ENCODE results near the gene ZMPSTE24. TPM values are rescaled to one million over a fixed set of nuclear protein-coding genes. Genes with fewer than 3 reads are reported as not detected.

ZMPSTE24 gene
- total RNA-seq, 1 donor from 2014 or later: 49.6 TPM

GRCh38 chr1:40306296-40306695, 48.3 kb downstream of the ZMPSTE24 start:
- H3K4me3 Mint-ChIP-seq (ENCODE audit: unreplicated experiment): no peak overlapping the region
- H3K36me3 Mint-ChIP-seq (ENCODE audit: low read depth): no peaks in the 10 kb centered on the region
- H3K4me1 Mint-ChIP-seq (ENCODE audit: low read depth): no peaks in the 10 kb centered on the region
- no peaks in the 10 kb centered on the region for H3K9me3 Mint-ChIP-seq (ENCODE audit: low read depth)
- TF ChIP-seq, protein P1, sequence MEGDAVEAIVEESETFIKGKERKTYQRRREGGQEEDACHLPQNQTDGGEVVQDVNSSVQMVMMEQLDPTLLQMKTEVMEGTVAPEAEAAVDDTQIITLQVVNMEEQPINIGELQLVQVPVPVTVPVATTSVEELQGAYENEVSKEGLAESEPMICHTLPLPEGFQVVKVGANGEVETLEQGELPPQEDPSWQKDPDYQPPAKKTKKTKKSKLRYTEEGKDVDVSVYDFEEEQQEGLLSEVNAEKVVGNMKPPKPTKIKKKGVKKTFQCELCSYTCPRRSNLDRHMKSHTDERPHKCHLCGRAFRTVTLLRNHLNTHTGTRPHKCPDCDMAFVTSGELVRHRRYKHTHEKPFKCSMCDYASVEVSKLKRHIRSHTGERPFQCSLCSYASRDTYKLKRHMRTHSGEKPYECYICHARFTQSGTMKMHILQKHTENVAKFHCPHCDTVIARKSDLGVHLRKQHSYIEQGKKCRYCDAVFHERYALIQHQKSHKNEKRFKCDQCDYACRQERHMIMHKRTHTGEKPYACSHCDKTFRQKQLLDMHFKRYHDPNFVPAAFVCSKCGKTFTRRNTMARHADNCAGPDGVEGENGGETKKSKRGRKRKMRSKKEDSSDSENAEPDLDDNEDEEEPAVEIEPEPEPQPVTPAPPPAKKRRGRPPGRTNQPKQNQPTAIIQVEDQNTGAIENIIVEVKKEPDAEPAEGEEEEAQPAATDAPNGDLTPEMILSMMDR (IDR thresholded peaks at IDR 0.05): no peak
- H3K27ac Mint-ChIP-seq (ENCODE audit: unreplicated experiment): no peak overlapping the region
- no peak for DNase-seq (ENCODE audit: low spot score)
- H3K27me3 Mint-ChIP-seq (ENCODE audit: low read depth): no peaks in the 10 kb centered on the region

- DNase-seq (ENCODE audit: low spot score): no peak
- Mint-ChIP-seq H3K36me3 (ENCODE audit: low read depth) (no peaks in the 10 kb centered on the region), H3K27me3 (ENCODE audit: low read depth) (no peaks in the 10 kb centered on the region), H3K4me3 (ENCODE audit: unreplicated experiment) (no peak overlapping the region), H3K9me3 (ENCODE audit: low read depth) (no peaks in the 10 kb centered on the region), H3K4me1 (ENCODE audit: low read depth) (no peaks in the 10 kb centered on the region), H3K27ac (ENCODE audit: unreplicated experiment) (no peak overlapping the region)
- TF ChIP-seq, protein P1 (IDR thresholded peaks at IDR 0.05): no peak
Measured at GRCh38 chr1:40307186-40307585, 49.1 kb downstream of the ZMPSTE24 start.

DNA sequence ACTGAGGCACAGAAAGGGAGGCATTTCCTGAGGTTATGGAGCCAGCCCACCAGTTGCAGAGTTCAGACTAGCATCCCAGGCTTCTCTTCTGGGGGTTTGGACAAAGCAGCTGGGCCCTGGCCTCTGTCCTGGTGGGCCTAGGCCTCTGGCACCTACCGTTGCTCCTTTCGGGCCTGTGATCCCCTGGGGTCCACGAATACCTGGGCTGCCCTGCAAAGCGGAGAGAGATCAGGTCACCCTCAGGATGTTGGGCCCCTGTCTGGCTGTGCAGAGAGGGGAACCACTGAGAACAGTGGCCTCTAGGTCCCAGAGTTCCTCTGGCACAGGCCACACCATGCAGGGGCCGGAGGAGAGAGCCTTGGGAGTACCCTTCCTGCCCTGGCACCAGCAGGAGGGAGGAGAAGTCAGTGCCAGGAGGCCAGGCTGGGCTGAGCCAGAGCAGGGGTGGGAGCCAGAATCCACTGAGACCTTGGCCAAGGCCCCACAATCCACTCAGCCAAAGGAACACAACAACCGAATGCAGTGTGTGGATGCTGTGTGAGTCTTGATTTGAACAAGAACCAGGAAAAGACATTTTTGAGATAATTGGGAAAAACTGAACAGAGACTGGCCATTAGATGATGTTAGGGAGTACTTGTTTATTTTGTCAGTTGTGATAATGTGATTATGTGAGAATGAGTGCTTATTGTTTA, 50.1 kb downstream of the ZMPSTE24 start:
- Mint-ChIP-seq H3K4me1 (ENCODE audit: low read depth) (no peaks in the 10 kb centered on the region), H3K36me3 (ENCODE audit: low read depth) (no peaks in the 10 kb centered on the region), H3K27ac (ENCODE audit: unreplicated experiment) (no peak overlapping the region), H3K4me3 (ENCODE audit: unreplicated experiment) (no peak overlapping the region), H3K27me3 (ENCODE audit: low read depth) (no peaks in the 10 kb centered on the region), H3K9me3 (ENCODE audit: low read depth) (no peaks in the 10 kb centered on the region)
- no peak for DNase-seq (ENCODE audit: low spot score)
- TF ChIP-seq, protein P1 (IDR thresholded peaks at IDR 0.05): no peak

DNA sequence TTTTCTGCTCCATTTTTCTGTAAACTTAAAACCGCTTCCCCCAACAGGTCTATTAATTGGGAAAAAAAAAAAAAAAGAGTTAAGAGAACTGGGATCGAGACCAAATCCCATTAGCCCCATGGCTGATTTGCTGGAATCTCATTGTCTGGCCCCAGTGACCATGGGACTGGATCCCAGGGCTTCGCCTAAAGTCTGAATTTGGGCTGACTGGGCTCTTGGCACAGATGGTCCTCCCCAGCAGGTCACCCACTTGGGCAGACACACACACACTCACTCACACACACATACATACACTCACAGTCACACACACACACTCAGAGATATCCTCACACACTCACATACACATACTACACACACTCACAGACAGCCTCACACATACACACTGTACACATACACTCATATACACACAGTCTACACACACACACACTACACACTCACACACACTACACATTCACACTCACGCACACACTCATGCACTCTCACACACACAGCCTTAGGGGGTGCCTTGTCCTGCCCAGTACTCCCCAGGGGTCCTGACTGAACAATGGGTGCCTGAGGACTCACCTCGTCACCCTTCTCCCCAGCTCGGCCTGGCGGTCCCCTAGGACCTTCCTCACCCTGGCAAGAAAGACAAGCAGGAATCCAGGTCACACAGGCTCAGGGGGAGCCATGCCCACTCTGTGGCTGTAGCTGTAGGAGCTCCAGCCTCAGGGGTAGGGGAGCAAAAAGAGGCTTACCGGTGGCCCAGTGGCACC, 51.5 kb downstream of the ZMPSTE24 start:
- no peaks in the 10 kb centered on the region for H3K27me3 Mint-ChIP-seq (ENCODE audit: low read depth)
- no peak overlapping the region for H3K4me3 Mint-ChIP-seq (ENCODE audit: unreplicated experiment)
- DNase-seq (ENCODE audit: low spot score): no peak
- H3K36me3 Mint-ChIP-seq (ENCODE audit: low read depth): no peaks in the 10 kb centered on the region
- peaks cover 10% of the 10 kb centered on the region for H3K4me1 Mint-ChIP-seq (ENCODE audit: low read depth)
- H3K27ac Mint-ChIP-seq (ENCODE audit: unreplicated experiment): no peak overlapping the region
- TF ChIP-seq, protein P1 (IDR thresholded peaks at IDR 0.05): no peak
- H3K9me3 Mint-ChIP-seq (ENCODE audit: low read depth): no peaks in the 10 kb centered on the region

GRCh38 chr1:40310129-40310461, 52.1 kb downstream of the ZMPSTE24 start:
- Mint-ChIP-seq H3K9me3 (ENCODE audit: low read depth) (no peaks in the 10 kb centered on the region), H3K36me3 (ENCODE audit: low read depth) (no peaks in the 10 kb centered on the region), H3K27ac (ENCODE audit: unreplicated experiment) (no peak overlapping the region), H3K27me3 (ENCODE audit: low read depth) (no peaks in the 10 kb centered on the region), H3K4me1 (ENCODE audit: low read depth) (peaks cover 15% of the 10 kb centered on the region), H3K4me3 (ENCODE audit: unreplicated experiment) (no peak overlapping the region)
- no peak for DNase-seq (ENCODE audit: low spot score)
- TF ChIP-seq, protein P1 (IDR thresholded peaks at IDR 0.05): no peak
